Coronary artery (tissue), 2 donors: Measurements from ENCODE around the gene CTSH.
A peak's percentile ranks its signal among the peaks of the same experiment; 100 is the strongest.

Experiments used
- DNase-seq: peaks from one replicate; pipeline ENCODE4 v3.0.0-alpha.2; 2017; ENCODE audit warnings: low spot score
- H3K27ac ChIP-seq, 2 donors: fragments of 200-600 bp; sonication (generic); one replicate each; pipeline ENCODE4 v1.5.1; 2016 to 2019
- H3K4me3 ChIP-seq: fragments of 200-600 bp; sonication (generic); 2 replicates; pipeline ENCODE4 v1.5.1; 2016; ENCODE audit warnings: mild to moderate bottlenecking, moderate library complexity
- TF ChIP-seq, protein P1 (sequence below): fragments of 200-600 bp; sonication (generic); IDR thresholded peaks from one replicate; pipeline ENCODE4 v1.5.1; 2019; ENCODE audit warnings: antibody characterized with exemption

CTSH gene

DNA sequence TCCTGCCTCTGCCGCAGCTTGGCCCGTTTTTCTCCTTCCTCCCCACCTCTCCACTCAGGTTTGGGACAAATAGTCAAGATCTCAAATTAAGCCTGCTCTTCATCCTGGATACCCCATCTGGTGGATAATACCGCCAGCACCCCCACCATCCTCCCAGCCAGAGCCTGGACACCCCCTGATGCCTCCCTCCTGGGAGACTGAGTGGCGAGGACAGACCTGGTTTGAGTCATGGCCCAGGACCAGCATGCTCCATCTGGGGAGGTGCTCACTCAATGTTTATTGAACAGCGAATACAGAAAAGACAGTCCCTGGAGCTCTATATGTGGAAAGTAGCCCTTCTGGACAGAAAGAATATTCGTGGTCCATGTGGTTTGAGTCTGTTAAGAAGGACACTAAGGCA is 23.3 kb downstream of the CTSH start:
- TF ChIP-seq, protein P1, sequence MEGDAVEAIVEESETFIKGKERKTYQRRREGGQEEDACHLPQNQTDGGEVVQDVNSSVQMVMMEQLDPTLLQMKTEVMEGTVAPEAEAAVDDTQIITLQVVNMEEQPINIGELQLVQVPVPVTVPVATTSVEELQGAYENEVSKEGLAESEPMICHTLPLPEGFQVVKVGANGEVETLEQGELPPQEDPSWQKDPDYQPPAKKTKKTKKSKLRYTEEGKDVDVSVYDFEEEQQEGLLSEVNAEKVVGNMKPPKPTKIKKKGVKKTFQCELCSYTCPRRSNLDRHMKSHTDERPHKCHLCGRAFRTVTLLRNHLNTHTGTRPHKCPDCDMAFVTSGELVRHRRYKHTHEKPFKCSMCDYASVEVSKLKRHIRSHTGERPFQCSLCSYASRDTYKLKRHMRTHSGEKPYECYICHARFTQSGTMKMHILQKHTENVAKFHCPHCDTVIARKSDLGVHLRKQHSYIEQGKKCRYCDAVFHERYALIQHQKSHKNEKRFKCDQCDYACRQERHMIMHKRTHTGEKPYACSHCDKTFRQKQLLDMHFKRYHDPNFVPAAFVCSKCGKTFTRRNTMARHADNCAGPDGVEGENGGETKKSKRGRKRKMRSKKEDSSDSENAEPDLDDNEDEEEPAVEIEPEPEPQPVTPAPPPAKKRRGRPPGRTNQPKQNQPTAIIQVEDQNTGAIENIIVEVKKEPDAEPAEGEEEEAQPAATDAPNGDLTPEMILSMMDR: no peak
- DNase-seq: no peak

DNA sequence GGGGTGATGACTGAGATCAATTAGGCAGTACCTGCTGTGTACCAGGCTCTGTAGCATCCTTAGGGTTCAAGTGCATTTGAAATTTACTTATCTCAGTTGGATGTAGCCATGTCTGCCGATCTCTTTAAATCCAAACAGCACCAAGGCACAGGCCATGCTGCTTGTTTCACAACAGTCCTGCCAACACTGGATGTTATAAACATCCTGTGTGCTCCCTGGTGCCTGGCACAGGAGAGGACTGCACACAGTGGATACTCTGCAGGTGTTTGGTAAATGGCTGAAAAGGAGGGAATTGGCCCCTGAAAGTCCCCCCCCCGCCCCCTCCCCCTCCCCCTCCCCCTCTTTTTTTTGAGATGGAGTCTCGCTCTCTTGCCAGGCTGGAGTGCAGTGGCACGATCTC is 27.0 kb downstream of the CTSH start:
- TF ChIP-seq, protein P1: no peak
- no peak for DNase-seq
- Histone ChIP-seq H3K27ac (peak overlapping the region in 1 of 2 donors; percentile 18), H3K4me3 (no peak overlapping the region)

More for the DNA sequence above, 23.3 kb downstream of the CTSH start:
- H3K27ac ChIP-seq: no peak overlapping the region
- no peak overlapping the region for H3K4me3 ChIP-seq

DNA sequence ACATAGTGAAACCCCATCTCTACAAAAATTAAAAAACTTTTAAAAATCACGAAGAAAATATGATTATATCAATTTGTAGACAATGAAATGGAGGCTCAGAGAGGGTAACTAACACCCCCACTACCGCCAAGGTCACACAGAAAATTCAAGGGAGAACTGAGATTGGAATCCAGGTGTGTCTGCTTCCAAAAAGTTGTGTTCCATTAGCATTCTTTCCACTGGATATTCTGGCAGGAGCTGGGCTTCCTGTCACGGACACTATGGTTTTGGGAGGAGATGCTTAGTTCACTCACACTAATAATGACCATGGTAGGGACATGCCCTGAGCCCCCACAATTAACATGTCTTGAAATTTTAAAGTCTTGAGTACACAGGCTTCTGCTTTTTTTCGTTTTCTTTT is 28.8 kb downstream of the CTSH start:
- H3K27ac ChIP-seq: peak overlapping the region in 1 of 2 donors; percentile 56
- TF ChIP-seq, protein P1: no peak
- no peak for DNase-seq
- no peak overlapping the region for H3K4me3 ChIP-seq

DNA sequence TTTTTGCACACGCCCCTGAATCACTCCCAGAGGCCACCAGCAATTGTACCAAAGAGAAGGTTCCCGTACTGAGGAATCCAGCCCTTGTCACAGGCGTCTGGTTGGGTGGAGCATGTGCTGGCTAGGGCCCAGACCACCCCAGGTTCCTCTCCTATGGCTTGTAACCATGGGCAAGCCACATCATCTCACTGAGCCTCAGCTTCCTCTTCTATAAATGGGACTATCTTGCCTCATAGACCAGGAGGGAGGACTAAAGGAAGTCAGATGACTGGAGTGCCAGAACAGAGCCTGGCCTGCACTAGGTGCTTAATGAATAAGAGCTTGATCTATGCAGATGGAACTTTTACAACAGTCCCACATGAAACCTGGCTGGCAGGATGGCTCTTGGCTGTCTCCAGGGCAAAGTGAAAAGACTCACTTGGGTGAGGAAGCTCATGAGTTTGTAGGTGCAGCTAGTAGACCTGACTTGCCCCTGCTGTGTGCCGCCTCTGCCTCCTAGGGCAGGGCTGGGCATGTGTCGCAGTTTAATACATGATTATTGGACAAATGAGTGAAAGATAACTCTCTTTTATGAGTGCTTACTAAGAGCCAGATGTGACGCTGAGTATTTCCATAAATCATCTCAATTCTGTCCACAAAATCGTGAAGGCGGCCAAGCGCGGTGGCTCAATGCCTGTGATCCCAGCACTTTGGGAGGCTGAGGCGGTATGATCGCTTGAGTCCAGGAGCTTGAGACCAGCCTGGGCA is 29.3 kb downstream of the CTSH start:
- no peak overlapping the region for H3K4me3 ChIP-seq
- DNase-seq: no peak
- H3K27ac ChIP-seq: peak overlapping the region; percentile 56 to 76
- TF ChIP-seq, protein P1: no peak

DNA sequence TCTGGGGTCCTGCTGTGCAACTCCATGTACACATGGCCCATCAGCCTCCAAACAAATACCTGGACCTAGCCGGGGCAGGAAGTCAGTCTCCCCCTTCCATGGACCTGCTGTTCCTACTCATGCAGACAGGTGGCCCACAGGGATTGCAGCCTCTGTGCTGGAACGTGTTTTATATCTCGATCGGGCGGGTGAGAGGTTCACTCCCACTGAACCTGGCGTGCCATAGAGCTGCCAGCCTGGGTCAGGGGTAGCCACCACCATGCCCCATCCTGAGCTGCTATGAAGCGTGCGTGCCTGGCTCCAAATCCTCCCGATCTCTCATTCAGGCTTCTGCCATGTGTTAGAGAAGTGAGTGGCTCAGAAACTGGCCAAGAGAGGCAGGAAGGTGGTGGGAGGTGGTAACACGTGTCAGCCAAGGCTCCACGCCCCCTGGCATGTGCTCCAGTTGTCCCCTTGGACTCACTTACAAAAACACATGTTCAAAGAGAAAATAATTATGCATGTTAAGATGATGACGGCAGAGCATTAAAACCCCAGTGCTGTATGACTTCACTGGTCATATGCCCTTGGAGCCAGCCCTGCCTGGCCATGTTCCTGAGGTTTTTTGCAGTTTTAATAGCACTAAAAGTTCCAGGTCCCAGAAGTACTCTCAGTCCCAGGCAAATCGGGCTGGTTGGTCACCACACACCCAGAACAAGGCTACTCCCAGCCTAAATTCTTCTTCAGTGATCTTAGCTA is 30.6 kb downstream of the CTSH start:
- Histone ChIP-seq H3K4me3 (no peak overlapping the region), H3K27ac (peak overlapping the region; percentile 56 to 76)
- TF ChIP-seq, protein P1: peak; percentile 34
- DNase-seq: no peak

DNA sequence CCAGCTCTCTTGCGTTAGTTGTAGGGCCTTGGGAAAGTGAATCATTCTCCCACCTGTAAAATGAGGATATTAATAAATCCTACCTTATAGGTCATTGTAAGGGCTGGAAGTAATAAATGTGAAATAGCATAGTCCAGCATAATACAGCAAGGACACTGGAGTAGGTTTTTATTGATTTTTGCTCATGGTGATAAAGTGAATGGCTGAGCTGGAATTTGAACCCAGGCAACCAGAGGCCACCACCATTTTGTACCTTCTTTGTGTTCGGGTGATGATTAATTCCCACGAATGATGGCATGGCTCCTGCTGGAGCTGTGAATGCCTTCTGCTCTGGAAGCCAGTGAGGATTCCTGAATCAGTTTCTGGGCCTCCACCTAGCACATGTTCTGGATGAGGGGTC is 31.8 kb downstream of the CTSH start:
- no peak overlapping the region for H3K4me3 ChIP-seq
- no peak for DNase-seq
- TF ChIP-seq, protein P1: no peak
- H3K27ac ChIP-seq: peak overlapping the region in 1 of 2 donors; percentile 76

DNA sequence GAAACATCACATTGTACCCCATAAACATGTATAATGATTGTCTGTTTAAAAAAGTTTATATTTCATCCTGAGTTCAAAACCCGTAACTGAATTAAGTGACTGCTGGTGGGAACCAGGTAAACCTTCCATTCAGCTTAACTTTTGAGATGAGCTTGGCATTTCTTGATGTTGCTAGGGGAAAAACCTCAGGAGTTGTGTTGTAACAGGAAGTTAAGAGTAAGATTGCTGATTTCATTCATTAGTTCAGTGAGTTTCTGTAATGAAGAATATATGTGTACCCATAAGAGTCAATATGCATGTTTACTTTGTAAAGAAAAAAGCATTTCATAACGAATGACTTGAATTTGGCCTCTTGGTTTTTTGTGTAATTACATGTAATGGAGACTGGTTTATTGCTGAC is 32.5 kb downstream of the CTSH start:
- DNase-seq: no peak
- no peak overlapping the region for H3K27ac ChIP-seq
- no peak overlapping the region for H3K4me3 ChIP-seq
- TF ChIP-seq, protein P1: no peak
